ENCODE measurements around the gene TFRC. TPM values are rescaled to one million over a fixed set of nuclear protein-coding genes. Genes with fewer than 3 reads are reported as not detected.

Gene TFRC
- total and polyA plus RNA-seq, 4 donors, result 19.1 to 1,250 (median 73.3) TPM

GRCh38 chr3:196063456-196063855, 18.4 kb downstream of the TFRC start:
- no peak for DNase-seq (ENCODE audit: low spot score)
- WGBS, result 85% methylated on average over 6 of the region's 6 CpGs

GRCh38 chr3:196063049-196063448, 18.8 kb downstream of the TFRC start:
- Histone ChIP-seq H3K36me3 (ENCODE audit: control insufficient read depth in 4 of 4, insufficient read depth in 3 of 4, low read depth in 1 of 4, low read length in 3 of 4) (peaks cover 32 to 86% (median 81%) of the 10 kb centered on the region in 4 donors), H3K4me3 (ENCODE audit: low read depth in 1 of 3, low read length in 3 of 3) (no peak overlapping the region), H3K9ac (ENCODE audit: low read depth in 1 of 2, low read length in 2 of 2) (no peak overlapping the region), H3K4me1 (ENCODE audit: control insufficient read depth in 4 of 4, insufficient read depth in 4 of 4, low read length in 3 of 4) (peaks cover 0 to 3% (median 0%) of the 10 kb centered on the region in 4 donors), H3K9me3 (ENCODE audit: control insufficient read depth in 4 of 4, low read length in 3 of 4) (no peaks in the 10 kb centered on the region), H3K27ac (ENCODE audit: low read depth in 1 of 2, low read length in 2 of 2) (no peak overlapping the region), H3K27me3 (ENCODE audit: control insufficient read depth in 4 of 4, insufficient read depth in 4 of 4, low read length in 3 of 4) (no peaks in the 10 kb centered on the region)
- no peak for DNase-seq (ENCODE audit: low spot score)
- TF ChIP-seq, protein P1, sequence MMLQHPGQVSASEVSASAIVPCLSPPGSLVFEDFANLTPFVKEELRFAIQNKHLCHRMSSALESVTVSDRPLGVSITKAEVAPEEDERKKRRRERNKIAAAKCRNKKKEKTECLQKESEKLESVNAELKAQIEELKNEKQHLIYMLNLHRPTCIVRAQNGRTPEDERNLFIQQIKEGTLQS (IDR thresholded peaks at IDR 0.05), result no peak
- TF ChIP-seq RAD21 (IDR thresholded peaks at IDR 0.05) (no peak), MAX (IDR thresholded peaks at IDR 0.05) (no peak), SP1 (IDR thresholded peaks at IDR 0.05) (no peak), FOXA1 (IDR thresholded peaks at IDR 0.05) (no peak), NR2F2 (IDR thresholded peaks at IDR 0.05) (no peak), FOXA2 (IDR thresholded peaks at IDR 0.05) (no peak), HNF4A (conservative IDR thresholded peaks at IDR 0.05) (no peak), RXRA (IDR thresholded peaks at IDR 0.05) (no peak), YY1 (IDR thresholded peaks at IDR 0.05) (no peak), GABPA (IDR thresholded peaks at IDR 0.05 in 1 of 2, conservative IDR thresholded peaks at IDR 0.05 in 1 of 2) (no peak), JUND (IDR thresholded peaks at IDR 0.05) (no peak), CTCF (IDR thresholded peaks at IDR 0.05; ENCODE audit: low read depth, low read length, missing input control) (no peak), TAF1 (conservative IDR thresholded peaks at IDR 0.05) (no peak)

More at GRCh38 chr3:196063456-196063855, 18.4 kb downstream of the TFRC start:
- no peaks in the 10 kb centered on the region for H3K27me3 ChIP-seq (ENCODE audit: control insufficient read depth in 4 of 4, insufficient read depth in 4 of 4, low read length in 3 of 4)
- H3K4me1 ChIP-seq (ENCODE audit: control insufficient read depth in 4 of 4, insufficient read depth in 4 of 4, low read length in 3 of 4), result peaks cover 0 to 3% (median 0%) of the 10 kb centered on the region in 4 donors
- no peak overlapping the region for H3K27ac ChIP-seq (ENCODE audit: low read depth in 1 of 2, low read length in 2 of 2)
- TF ChIP-seq EGR1 (IDR thresholded peaks at IDR 0.05; ENCODE audit: low read depth in 2 of 2) (no peak), HNF4A (conservative IDR thresholded peaks at IDR 0.05) (no peak), FOXA2 (IDR thresholded peaks at IDR 0.05) (no peak), MAX (IDR thresholded peaks at IDR 0.05) (no peak), RXRA (IDR thresholded peaks at IDR 0.05) (no peak), CTCF (IDR thresholded peaks at IDR 0.05; ENCODE audit: low read depth, low read length, missing input control) (no peak), GABPA (IDR thresholded peaks at IDR 0.05 in 1 of 2, conservative IDR thresholded peaks at IDR 0.05 in 1 of 2) (no peak), YY1 (IDR thresholded peaks at IDR 0.05) (no peak)
- TF ChIP-seq, protein P2, sequence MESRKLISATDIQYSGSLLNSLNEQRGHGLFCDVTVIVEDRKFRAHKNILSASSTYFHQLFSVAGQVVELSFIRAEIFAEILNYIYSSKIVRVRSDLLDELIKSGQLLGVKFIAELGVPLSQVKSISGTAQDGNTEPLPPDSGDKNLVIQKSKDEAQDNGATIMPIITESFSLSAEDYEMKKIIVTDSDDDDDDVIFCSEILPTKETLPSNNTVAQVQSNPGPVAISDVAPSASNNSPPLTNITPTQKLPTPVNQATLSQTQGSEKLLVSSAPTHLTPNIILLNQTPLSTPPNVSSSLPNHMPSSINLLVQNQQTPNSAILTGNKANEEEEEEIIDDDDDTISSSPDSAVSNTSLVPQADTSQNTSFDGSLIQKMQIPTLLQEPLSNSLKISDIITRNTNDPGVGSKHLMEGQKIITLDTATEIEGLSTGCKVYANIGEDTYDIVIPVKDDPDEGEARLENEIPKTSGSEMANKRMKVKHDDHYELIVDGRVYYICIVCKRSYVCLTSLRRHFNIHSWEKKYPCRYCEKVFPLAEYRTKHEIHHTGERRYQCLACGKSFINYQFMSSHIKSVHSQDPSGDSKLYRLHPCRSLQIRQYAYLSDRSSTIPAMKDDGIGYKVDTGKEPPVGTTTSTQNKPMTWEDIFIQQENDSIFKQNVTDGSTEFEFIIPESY (IDR thresholded peaks at IDR 0.05), result no peak
- TF ChIP-seq, protein P1 (IDR thresholded peaks at IDR 0.05), result no peak
- no peak overlapping the region for H3K9ac ChIP-seq (ENCODE audit: low read depth in 1 of 2, low read length in 2 of 2)
- H3K36me3 ChIP-seq (ENCODE audit: control insufficient read depth in 4 of 4, insufficient read depth in 3 of 4, low read depth in 1 of 4, low read length in 3 of 4), result peaks cover 33 to 83% (median 80%) of the 10 kb centered on the region in 4 donors
- H3K9me3 ChIP-seq (ENCODE audit: control insufficient read depth in 4 of 4, low read length in 3 of 4), result no peaks in the 10 kb centered on the region
- no peak overlapping the region for H3K4me3 ChIP-seq (ENCODE audit: low read depth in 1 of 3, low read length in 3 of 3)

Measured in liver (tissue), 9 donors.